ENCODE data around the gene VAMP1.
A peak's percentile ranks its signal among the peaks of the same experiment; 100 is the strongest.

VAMP1 gene

DNA sequence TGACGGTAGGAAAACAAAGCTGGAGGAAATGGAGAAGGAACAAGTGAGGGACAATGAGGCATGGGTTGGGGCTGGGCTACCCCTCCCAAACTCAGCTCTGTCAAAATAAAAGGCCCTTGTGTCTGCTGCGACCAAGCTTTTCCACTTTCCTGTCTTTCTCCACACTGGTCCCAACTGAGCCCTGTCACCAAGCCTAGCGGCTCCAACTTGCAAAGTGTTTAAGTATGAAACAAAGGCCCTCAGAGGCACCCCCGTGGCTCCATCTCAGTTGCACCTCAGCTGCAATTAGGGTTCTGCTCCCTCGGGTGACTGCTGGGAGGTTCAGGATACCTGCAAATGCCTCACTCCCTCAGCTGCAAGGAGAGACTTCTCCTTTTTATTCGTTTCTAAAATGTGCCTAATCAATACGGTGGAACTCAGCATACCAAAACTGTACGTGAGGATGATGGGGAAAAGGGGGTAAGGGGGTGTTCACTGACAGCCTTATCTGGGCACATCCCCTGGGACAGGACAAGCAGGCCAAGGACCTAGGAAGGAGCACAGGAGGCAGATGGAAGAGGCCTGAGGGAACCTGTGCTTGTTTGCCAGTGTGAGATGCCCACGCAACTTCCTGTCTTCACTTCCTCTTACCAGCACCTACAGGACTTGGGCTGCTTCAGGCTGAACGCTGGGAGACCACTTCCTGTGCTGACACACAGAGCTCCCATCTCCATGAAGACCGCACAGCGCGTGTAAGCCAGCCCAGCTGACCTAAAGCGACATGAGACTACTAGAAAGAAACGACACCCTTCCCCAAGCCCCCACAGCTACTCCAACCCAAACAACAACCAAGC lies 8.9 kb downstream of the VAMP1 start:
- Histone ChIP-seq H3K27me3 (ENCODE audit: insufficient read depth, poor library complexity, severe bottlenecking) (no peaks in the 10 kb centered on the region), H3K4me1 (ENCODE audit: insufficient read depth, poor library complexity, severe bottlenecking) (no peaks in the 10 kb centered on the region), H3K4me3 (ENCODE audit: severe bottlenecking) (no peak overlapping the region), H3K27ac (ENCODE audit: poor library complexity, severe bottlenecking) (no peak overlapping the region), H3K9me3 (ENCODE audit: severe bottlenecking) (no peaks in the 10 kb centered on the region), H3K36me3 (ENCODE audit: low read depth) (peaks cover 32% of the 10 kb centered on the region)
- ATAC-seq (ENCODE audit: low read depth) = peak; percentile 43; the same call in 2 of the 3 replicates
- no peak for DNase-seq (ENCODE audit: low spot score)
- TF ChIP-seq, protein P1, sequence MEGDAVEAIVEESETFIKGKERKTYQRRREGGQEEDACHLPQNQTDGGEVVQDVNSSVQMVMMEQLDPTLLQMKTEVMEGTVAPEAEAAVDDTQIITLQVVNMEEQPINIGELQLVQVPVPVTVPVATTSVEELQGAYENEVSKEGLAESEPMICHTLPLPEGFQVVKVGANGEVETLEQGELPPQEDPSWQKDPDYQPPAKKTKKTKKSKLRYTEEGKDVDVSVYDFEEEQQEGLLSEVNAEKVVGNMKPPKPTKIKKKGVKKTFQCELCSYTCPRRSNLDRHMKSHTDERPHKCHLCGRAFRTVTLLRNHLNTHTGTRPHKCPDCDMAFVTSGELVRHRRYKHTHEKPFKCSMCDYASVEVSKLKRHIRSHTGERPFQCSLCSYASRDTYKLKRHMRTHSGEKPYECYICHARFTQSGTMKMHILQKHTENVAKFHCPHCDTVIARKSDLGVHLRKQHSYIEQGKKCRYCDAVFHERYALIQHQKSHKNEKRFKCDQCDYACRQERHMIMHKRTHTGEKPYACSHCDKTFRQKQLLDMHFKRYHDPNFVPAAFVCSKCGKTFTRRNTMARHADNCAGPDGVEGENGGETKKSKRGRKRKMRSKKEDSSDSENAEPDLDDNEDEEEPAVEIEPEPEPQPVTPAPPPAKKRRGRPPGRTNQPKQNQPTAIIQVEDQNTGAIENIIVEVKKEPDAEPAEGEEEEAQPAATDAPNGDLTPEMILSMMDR (IDR thresholded peaks at IDR 0.05; ENCODE audit: poor library complexity, severe bottlenecking) = no peak

DNA sequence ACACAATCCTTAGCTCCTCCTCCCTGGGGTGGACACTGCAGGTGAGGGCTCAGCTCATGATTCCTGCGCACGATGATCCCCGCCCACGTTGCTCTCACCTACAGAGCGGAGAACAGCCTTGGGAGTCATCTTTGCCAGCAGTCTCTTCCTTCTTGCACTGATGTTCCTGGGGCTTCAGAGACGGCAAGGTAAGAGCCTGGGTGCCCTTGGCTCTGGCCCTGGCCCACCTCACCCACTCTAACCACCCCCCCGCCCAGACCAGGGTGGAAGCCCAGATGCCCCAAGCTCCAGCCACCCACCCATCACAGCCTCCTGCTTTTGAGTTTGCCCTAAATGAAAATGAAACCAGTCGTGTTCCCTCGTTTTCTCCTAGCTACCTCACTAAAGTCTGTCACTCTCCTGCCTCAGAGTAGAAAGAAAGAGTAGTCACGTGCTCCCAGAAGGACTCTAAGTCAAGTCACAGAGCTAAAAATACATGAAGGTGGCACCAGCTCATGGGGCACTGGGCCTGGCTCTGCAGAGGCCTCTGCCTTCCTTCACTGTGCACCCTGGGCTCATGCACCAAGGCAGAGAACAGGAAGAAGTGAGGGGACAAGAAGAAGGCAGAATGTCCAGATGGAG lies 9.6 kb downstream of the VAMP1 start:
- peaks cover 30% of the 10 kb centered on the region for H3K36me3 ChIP-seq (ENCODE audit: low read depth)
- H3K4me3 ChIP-seq (ENCODE audit: severe bottlenecking) = no peak overlapping the region
- H3K4me1 ChIP-seq (ENCODE audit: insufficient read depth, poor library complexity, severe bottlenecking) = no peaks in the 10 kb centered on the region
- H3K27ac ChIP-seq (ENCODE audit: poor library complexity, severe bottlenecking) = no peak overlapping the region
- ATAC-seq (ENCODE audit: low read depth) (no peak), DNase-seq (ENCODE audit: low spot score) (no peak)
- H3K9me3 ChIP-seq (ENCODE audit: severe bottlenecking) = no peaks in the 10 kb centered on the region
- TF ChIP-seq, protein P1 (IDR thresholded peaks at IDR 0.05; ENCODE audit: poor library complexity, severe bottlenecking) = no peak
- no peaks in the 10 kb centered on the region for H3K27me3 ChIP-seq (ENCODE audit: insufficient read depth, poor library complexity, severe bottlenecking)

DNA sequence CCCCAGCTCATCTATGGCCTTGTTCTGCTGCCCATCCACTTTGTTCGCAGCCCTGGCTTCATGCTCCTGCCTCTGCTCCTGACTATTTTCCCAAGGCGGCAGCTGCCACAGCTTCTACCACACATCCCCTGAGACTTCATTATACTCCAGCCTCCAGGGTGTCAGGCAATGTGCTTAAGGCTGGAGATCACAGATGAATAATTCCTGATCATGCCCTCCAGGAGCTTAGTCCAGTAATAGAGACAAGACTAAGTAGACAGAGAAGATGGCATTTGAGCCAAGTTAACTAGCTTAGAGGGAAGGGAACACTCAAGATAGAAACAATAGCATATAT lies 11.5 kb downstream of the VAMP1 start:
- no peak overlapping the region for H3K27ac ChIP-seq (ENCODE audit: poor library complexity, severe bottlenecking)
- no peak overlapping the region for H3K4me3 ChIP-seq (ENCODE audit: severe bottlenecking)
- DNase-seq (ENCODE audit: low spot score) = no peak
- no peaks in the 10 kb centered on the region for H3K9me3 ChIP-seq (ENCODE audit: severe bottlenecking)
- no peaks in the 10 kb centered on the region for H3K27me3 ChIP-seq (ENCODE audit: insufficient read depth, poor library complexity, severe bottlenecking)
- ATAC-seq (ENCODE audit: low read depth) = no peak
- H3K4me1 ChIP-seq (ENCODE audit: insufficient read depth, poor library complexity, severe bottlenecking) = no peaks in the 10 kb centered on the region
- peaks cover 21% of the 10 kb centered on the region; the same call in 1 of the 2 replicates for H3K36me3 ChIP-seq (ENCODE audit: low read depth)
- TF ChIP-seq, protein P1 (IDR thresholded peaks at IDR 0.05; ENCODE audit: poor library complexity, severe bottlenecking) = no peak

DNA sequence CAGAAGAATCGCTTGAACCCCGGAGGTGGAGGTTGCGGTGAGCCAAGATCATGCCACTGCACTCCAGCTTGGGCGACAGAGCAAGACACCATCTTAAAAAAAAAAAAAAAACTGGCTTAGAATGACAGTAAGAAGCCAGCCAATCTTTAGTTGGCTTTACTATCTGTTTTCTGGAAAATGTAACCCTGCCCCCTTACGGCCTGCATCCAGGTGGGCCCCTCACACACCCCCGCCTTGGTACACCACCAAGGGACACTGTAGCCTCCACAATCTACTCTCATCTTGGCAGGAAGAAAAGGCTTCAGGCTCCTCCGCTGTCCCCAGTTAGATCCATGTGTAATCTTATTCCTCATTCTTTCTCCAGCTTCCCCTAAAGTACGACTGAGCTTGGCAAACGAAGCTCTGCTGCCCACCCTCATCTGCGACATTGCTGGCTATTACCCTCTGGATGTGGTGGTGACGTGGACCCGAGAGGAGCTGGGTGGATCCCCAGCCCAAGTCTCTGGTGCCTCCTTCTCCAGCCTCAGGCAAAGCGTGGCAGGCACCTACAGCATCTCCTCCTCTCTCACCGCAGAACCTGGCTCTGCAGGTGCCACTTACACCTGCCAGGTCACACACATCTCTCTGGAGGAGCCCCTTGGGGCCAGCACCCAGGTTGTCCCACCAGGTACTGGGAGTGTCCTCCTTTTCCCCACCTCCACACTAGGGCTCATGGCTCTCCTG lies 12.0 kb downstream of the VAMP1 start:
- Histone ChIP-seq H3K4me1 (ENCODE audit: insufficient read depth, poor library complexity, severe bottlenecking) (no peaks in the 10 kb centered on the region), H3K4me3 (ENCODE audit: severe bottlenecking) (no peak overlapping the region), H3K36me3 (ENCODE audit: low read depth) (peaks cover 21% of the 10 kb centered on the region; the same call in 1 of the 2 replicates), H3K9me3 (ENCODE audit: severe bottlenecking) (no peaks in the 10 kb centered on the region), H3K27ac (ENCODE audit: poor library complexity, severe bottlenecking) (no peak overlapping the region), H3K27me3 (ENCODE audit: insufficient read depth, poor library complexity, severe bottlenecking) (no peaks in the 10 kb centered on the region)
- DNase-seq (ENCODE audit: low spot score) = no peak
- TF ChIP-seq, protein P1 (IDR thresholded peaks at IDR 0.05; ENCODE audit: poor library complexity, severe bottlenecking) = no peak
- no peak for ATAC-seq (ENCODE audit: low read depth)
